GM19395 (cell line): ENCODE results near the gene PPM1L.

ENCODE experiments used
- ATAC-seq: cut with Tn5 transposase; IDR thresholded peaks from one replicate; pipeline ENCODE4 v1.9.1; 2021; ENCODE audit warnings: mild to moderate bottlenecking, moderate library complexity; ENCODE audit not compliant: unreplicated experiment

PPM1L gene

GRCh38 chr3:160921020-160921635, 165.1 kb downstream of the PPM1L start:
- ATAC-seq, result peak; percentile 78

- ATAC-seq, result no peak
These were observed 168.7 kb downstream of the PPM1L start for GRCh38 chr3:160924776-160925175.

GRCh38 chr3:160927620-160928019, 171.6 kb downstream of the PPM1L start:
- no peak for ATAC-seq

- no peak for ATAC-seq
These were observed 172.2 kb downstream of the PPM1L start for GRCh38 chr3:160928183-160928726.

- ATAC-seq, result no peak
These were observed 173.6 kb downstream of the PPM1L start for GRCh38 chr3:160929595-160929994.

GRCh38 chr3:160931474-160931873, 175.4 kb downstream of the PPM1L start:
- no peak for ATAC-seq

GRCh38 chr3:160935413-160936095, 179.5 kb downstream of the PPM1L start:
- ATAC-seq, result no peak

GRCh38 chr3:160941885-160942494, 186.0 kb downstream of the PPM1L start:
- ATAC-seq, result peak; percentile 96

- no peak for ATAC-seq
These were observed 188.0 kb downstream of the PPM1L start for GRCh38 chr3:160943996-160944395.

- no peak for ATAC-seq
These were observed 189.3 kb downstream of the PPM1L start for GRCh38 chr3:160945336-160945735.

- ATAC-seq, result no peak
These were observed 192.2 kb downstream of the PPM1L start for GRCh38 chr3:160948273-160948672.

- ATAC-seq, result no peak
These were observed 193.4 kb downstream of the PPM1L start for GRCh38 chr3:160949460-160949859.

GRCh38 chr3:160950542-160950941, 194.5 kb downstream of the PPM1L start:
- ATAC-seq, result no peak

- no peak for ATAC-seq
These were observed 194.9 kb downstream of the PPM1L start for GRCh38 chr3:160950954-160951353.

- ATAC-seq, result no peak
These were observed 195.8 kb downstream of the PPM1L start for GRCh38 chr3:160951642-160952487.

- no peak for ATAC-seq
These were observed 197.7 kb downstream of the PPM1L start for GRCh38 chr3:160953686-160954085.

GRCh38 chr3:160956785-160957184, 200.8 kb downstream of the PPM1L start:
- peak; percentile 90 for ATAC-seq

- ATAC-seq, result no peak
These were observed 204.5 kb downstream of the PPM1L start for GRCh38 chr3:160960568-160960967.

- no peak for ATAC-seq
These were observed 207.9 kb downstream of the PPM1L start for GRCh38 chr3:160963949-160964348.

GRCh38 chr3:160968761-160969160, 212.7 kb downstream of the PPM1L start:
- no peak for ATAC-seq
